T-helper 17 cell (primary cell): ENCODE data around the gene DYNLT2. TPM values are rescaled to one million over a fixed set of nuclear protein-coding genes. Genes with fewer than 3 reads are reported as not detected.

Experiments used
- ATAC-seq: fragments of 150-1000 bp; cut with Tn5 transposase; 2 replicates; pipeline ENCODE4 v1.10.0; 2021; ENCODE audit warnings: mild to moderate bottlenecking, moderate library complexity
- DNase-seq, 3 donors: peaks; one replicate each; pipeline versions ENCODE4 v3.0.0 to v3.0.0-alpha.2; 2020 to 2021
- H3K9me3 ChIP-seq: one replicate; pipeline ENCODE4 v1.7.0; 2013; ENCODE audit warnings: low read length, mild to moderate bottlenecking; ENCODE audit not compliant: control insufficient read depth, poor library complexity, severe bottlenecking
- H3K27ac Mint-ChIP-seq: one replicate; pipeline ENCODE4 v1.8.0; 2022; ENCODE audit warnings: mild to moderate bottlenecking, moderate library complexity, mixed read lengths
- H3K27me3 Mint-ChIP-seq: one replicate; pipeline ENCODE4 v1.8.0; 2022; ENCODE audit warnings: mixed read lengths
- H3K36me3 Mint-ChIP-seq: one replicate; pipeline ENCODE4 v1.8.0; 2022; ENCODE audit warnings: low read depth, mixed read lengths
- H3K4me1 Mint-ChIP-seq: one replicate; pipeline ENCODE4 v1.8.0; 2022; ENCODE audit warnings: mild to moderate bottlenecking, mixed read lengths
- H3K4me3 Mint-ChIP-seq: one replicate; pipeline ENCODE4 v1.8.0; 2022; ENCODE audit warnings: mild to moderate bottlenecking, moderate library complexity, mixed read lengths
- total RNA-seq, 4 donors: library from RNA in 2 of 4; stranded (reverse) in 2 of 4; gene quantifications; one replicate each; pipeline ENCODE4 v1.2.3 and lab custom pipeline; 2022 to 2026

Gene DYNLT2
- total RNA-seq, 2 donors from 2014 or later: 3.0 to 3.9 TPM

- H3K27me3 Mint-ChIP-seq: no peaks in the 10 kb centered on the region
- ATAC-seq: no peak
Observed at GRCh38 chr6:169746556-169746955, 4.8 kb downstream of the DYNLT2 start.

GRCh38 chr6:169745405-169745804, 6.0 kb downstream of the DYNLT2 start:
- DNase-seq (no peak), ATAC-seq (no peak)
- Mint-ChIP-seq H3K36me3 (peaks cover 3% of the 10 kb centered on the region), H3K27me3 (no peaks in the 10 kb centered on the region), H3K4me1 (peaks cover 7% of the 10 kb centered on the region), H3K4me3 (no peak overlapping the region), H3K27ac (no peak overlapping the region)
- H3K9me3 ChIP-seq: no peaks in the 10 kb centered on the region

More at GRCh38 chr6:169746556-169746955, 4.8 kb downstream of the DYNLT2 start:
- Mint-ChIP-seq H3K27ac (no peak overlapping the region), H3K36me3 (peaks cover 5% of the 10 kb centered on the region), H3K4me1 (peaks cover 15% of the 10 kb centered on the region), H3K4me3 (no peak overlapping the region)
- no peaks in the 10 kb centered on the region for H3K9me3 ChIP-seq
- DNase-seq: no peak

DNA sequence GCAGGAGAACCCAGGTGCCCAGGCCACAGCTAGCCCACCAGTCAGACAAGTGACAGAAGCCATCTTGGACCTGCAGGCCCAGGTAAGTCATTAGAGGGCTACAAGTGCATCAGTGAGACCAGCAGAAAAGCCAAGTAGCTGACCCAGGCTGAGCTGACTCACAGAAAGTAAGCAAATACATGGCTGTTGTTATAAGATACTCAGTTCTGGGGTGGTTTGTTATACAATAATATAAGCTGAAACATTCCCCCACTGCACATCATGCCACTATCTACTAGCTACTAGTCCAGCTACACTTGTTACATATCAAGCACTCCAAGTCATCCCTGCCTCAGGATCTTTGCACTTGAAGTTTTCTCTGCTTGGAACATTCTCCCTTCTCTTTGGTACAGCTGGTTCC, 10.0 kb downstream of the DYNLT2 start:
- H3K9me3 ChIP-seq: no peaks in the 10 kb centered on the region
- Mint-ChIP-seq H3K27me3 (peaks cover 15% of the 10 kb centered on the region), H3K36me3 (peaks cover 3% of the 10 kb centered on the region), H3K27ac (no peak overlapping the region), H3K4me3 (no peak overlapping the region), H3K4me1 (peaks cover 2% of the 10 kb centered on the region)
- ATAC-seq (no peak), DNase-seq (no peak)

DNA sequence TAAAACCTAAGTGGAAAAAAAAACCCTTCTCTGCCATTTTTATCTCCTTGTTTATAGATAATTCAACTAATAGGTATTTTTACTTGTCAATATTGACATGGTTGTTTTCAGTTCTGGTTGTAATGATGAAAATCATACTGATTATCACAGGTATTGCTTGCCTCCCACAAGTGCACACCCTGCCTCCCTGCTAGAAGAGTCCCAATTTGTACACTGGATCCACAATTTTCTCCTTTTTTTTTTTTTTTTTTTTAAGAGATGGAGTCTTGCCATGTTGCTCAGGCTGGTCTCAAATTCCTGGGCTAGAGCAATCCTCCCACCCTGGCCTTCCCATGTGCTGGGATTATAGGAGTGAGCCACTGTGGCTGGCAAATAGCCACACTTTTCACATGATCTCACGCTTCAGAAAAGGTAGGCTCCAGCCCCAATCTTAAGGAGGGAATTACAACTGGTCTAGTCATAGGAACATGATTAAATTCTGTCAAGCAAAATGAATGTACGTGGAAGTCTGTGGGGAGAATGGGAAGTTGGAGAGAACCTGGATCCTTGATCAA, 12.3 kb downstream of the DYNLT2 start:
- Mint-ChIP-seq H3K4me1 (peaks cover 2% of the 10 kb centered on the region), H3K27me3 (peaks cover 21% of the 10 kb centered on the region), H3K27ac (no peak overlapping the region), H3K36me3 (peaks cover 3% of the 10 kb centered on the region), H3K4me3 (no peak overlapping the region)
- no peak for ATAC-seq
- no peak for DNase-seq
- no peaks in the 10 kb centered on the region for H3K9me3 ChIP-seq

DNA sequence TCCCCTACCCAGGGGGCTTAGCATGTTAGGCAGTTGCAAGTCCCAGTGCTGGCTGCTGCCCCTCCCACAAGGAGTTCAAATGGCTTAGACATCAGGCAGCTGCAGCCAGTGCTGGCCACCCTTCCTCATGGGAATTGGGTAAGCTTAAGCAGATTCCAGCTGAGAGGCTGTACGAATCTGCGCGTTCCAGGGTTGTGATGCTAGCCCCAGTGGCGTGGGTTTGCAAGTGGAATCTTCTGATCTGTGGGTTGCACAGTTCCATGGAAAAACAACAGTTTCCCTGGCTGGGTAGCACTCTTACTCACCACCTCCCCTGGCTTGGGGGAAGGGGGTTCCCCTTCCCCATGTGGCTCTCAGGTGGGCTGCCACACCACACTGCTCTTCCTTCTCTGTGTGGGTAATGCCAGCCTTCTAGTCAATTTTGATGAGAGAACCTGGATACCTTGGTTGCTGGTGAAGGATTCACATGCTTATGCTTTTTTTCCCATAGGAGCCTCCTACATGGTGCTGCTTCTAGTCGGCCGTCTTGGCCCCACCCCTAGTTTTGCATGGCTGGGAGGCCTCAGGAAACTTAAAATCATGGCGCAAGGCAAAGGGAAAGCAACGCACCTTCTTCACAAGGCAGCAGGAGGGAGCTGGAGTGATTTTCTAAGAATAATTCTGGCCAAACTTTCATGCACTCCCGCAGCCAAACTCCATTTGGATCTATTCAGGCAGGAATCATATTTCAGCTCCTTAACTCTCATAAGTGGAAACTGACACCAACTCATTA, 13.0 kb downstream of the DYNLT2 start:
- Mint-ChIP-seq H3K27me3 (peaks cover 21% of the 10 kb centered on the region), H3K27ac (no peak overlapping the region), H3K4me1 (peaks cover 2% of the 10 kb centered on the region), H3K4me3 (no peak overlapping the region), H3K36me3 (peaks cover 3% of the 10 kb centered on the region)
- no peaks in the 10 kb centered on the region for H3K9me3 ChIP-seq
- DNase-seq (no peak), ATAC-seq (no peak)

- Mint-ChIP-seq H3K4me3 (no peak overlapping the region), H3K36me3 (no peaks in the 10 kb centered on the region), H3K27me3 (no peaks in the 10 kb centered on the region), H3K4me1 (peaks cover 8% of the 10 kb centered on the region), H3K27ac (peak overlapping the region; percentile 16)
- no peak for DNase-seq
- H3K9me3 ChIP-seq: no peaks in the 10 kb centered on the region
- no peak for ATAC-seq
Observed at GRCh38 chr6:169729961-169730360, 21.4 kb downstream of the DYNLT2 start.

DNA sequence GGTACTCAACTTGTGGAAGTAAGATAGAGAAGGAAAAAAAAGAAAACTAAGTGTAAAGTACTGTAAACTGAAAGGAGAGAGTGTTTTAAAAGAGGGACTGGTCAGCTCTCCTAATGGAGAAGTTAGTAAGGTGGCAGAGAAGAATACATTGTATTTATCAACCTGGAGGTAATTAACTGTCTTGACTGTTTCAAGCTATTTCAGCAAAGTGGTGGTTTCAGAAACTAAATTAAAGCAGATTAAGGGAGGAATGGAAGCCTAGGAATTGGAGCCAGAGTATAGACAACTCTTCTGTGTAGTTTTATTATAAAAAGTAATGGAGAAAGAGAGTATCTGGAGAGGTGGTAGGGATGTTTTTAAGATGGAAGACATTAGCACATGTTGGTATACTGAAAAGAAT, 24.4 kb downstream of the DYNLT2 start:
- H3K27ac Mint-ChIP-seq: peak overlapping the region; percentile 79
- DNase-seq (no peak), ATAC-seq (no peak)
- H3K27me3 Mint-ChIP-seq: no peaks in the 10 kb centered on the region
- no peaks in the 10 kb centered on the region for H3K9me3 ChIP-seq
- H3K36me3 Mint-ChIP-seq: peaks cover 3% of the 10 kb centered on the region
- H3K4me3 Mint-ChIP-seq: no peak overlapping the region
- peaks cover 14% of the 10 kb centered on the region for H3K4me1 Mint-ChIP-seq

GRCh38 chr6:169726049-169726400, 25.3 kb downstream of the DYNLT2 start:
- no peaks in the 10 kb centered on the region for H3K9me3 ChIP-seq
- H3K4me1 Mint-ChIP-seq: peaks cover 18% of the 10 kb centered on the region
- H3K4me3 Mint-ChIP-seq: peak overlapping the region; percentile 86
- DNase-seq (no peak), ATAC-seq (no peak)
- peaks cover 3% of the 10 kb centered on the region for H3K36me3 Mint-ChIP-seq
- H3K27ac Mint-ChIP-seq: peak overlapping the region; percentile 79
- H3K27me3 Mint-ChIP-seq: no peaks in the 10 kb centered on the region

DNA sequence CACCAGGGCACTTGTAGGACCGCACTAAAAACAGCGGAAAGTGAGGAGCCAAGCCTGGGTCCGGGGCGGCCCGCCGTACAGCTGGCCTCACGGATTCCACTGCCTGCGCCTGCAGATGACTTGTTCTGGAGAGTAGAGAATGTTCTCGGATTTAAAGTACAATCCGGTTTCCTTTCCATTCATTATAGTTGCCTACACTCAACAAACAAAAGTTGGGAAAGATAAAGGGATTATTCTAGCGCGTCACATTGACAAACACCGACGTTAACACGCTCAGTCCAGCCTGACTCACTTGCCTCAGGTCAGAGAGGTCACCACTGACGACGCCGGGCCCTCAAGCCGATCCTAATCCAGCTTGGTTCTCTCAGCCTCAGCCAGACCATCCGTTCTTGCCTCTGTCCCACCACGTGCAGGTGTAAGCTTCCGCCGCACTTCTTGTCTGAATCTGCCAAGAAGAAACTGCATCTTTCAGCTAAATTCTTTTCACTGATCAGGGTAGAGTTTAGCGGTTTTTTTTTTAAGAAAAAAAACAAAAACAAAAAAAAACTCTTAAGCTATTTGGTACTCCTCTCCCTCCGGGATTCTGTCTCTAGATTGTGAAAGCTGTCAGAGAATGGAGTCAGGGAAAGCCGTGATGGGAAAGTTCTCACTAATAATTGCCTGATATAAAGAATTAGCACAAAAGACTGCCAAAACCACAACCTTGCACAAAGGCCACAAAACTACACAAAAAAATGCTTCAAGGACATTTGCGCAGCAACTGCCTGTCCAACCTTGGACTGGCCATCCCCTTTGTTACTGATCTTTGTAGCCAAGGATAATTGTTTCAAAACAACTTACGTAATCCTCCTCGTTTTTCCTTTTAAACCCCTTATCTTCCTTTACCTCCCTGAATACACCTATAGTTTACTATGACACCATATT, 26.0 kb downstream of the DYNLT2 start:
- Mint-ChIP-seq H3K27ac (peak overlapping the region; percentile 79), H3K36me3 (peaks cover 3% of the 10 kb centered on the region), H3K27me3 (no peaks in the 10 kb centered on the region), H3K4me1 (peaks cover 20% of the 10 kb centered on the region), H3K4me3 (peak overlapping the region; percentile 86)
- ATAC-seq (no peak), DNase-seq (no peak)
- no peaks in the 10 kb centered on the region for H3K9me3 ChIP-seq

DNA sequence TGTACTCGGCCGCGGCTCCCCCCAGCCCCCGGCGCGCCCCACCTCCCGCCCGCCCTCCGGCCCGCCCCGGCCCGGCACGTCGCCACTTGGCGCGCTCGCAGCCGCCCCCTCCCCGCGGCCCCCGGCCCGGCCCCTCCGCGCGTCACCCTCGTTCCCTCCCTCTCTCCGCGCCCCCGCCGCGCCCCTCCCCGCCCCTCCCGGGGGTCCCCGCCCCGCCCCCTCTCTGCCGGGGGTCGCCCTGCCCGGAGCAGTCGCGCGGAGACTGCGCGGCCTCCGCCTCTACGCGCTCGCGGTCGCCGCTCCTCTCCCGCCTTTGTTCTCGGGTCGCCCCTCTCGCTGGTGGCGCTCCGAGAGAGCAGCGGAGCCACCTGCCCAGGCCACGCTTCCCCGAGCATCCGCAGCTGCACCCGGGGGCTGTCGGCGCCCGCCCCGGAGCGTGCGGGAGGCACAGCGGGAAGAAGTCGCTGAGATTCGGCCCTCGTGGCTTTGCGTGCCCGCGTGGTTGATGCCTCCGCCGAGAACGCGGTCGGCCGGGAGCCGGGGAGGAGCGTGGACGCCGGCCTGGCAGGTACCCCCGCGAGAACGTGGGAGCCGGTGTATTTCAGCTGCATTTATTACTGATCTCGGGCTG, 26.8 kb downstream of the DYNLT2 start, which contains the start of gene PHF10:
PHF10 (minus strand) TSS at position 7 of the 631 bp plus-strand sequence. CDS start 569 bp downstream, outside the sequence.
- H3K4me1 Mint-ChIP-seq: peaks cover 26% of the 10 kb centered on the region
- peak within 1 kb of the TSS; percentile 99 for H3K27ac Mint-ChIP-seq
- no peaks in the 10 kb centered on the region for H3K9me3 ChIP-seq
- peak; percentile 39 to 71 (median 70) for DNase-seq
- H3K36me3 Mint-ChIP-seq: peaks cover 3% of the 10 kb centered on the region
- H3K4me3 Mint-ChIP-seq: peak within 1 kb of the TSS; percentile 98
- ATAC-seq: peak; percentile 58
- H3K27me3 Mint-ChIP-seq: no peaks in the 10 kb centered on the region

- no peaks in the 10 kb centered on the region for H3K9me3 ChIP-seq
- Mint-ChIP-seq H3K27ac (no peak overlapping the region), H3K4me3 (peak overlapping the region; percentile 86), H3K36me3 (peaks cover 3% of the 10 kb centered on the region), H3K4me1 (peaks cover 32% of the 10 kb centered on the region), H3K27me3 (no peaks in the 10 kb centered on the region)
- ATAC-seq (peak; percentile 59), DNase-seq (peak; percentile 33 to 61 (median 46))
Observed at GRCh38 chr6:169723991-169724493, 27.3 kb downstream of the DYNLT2 start.

DNA sequence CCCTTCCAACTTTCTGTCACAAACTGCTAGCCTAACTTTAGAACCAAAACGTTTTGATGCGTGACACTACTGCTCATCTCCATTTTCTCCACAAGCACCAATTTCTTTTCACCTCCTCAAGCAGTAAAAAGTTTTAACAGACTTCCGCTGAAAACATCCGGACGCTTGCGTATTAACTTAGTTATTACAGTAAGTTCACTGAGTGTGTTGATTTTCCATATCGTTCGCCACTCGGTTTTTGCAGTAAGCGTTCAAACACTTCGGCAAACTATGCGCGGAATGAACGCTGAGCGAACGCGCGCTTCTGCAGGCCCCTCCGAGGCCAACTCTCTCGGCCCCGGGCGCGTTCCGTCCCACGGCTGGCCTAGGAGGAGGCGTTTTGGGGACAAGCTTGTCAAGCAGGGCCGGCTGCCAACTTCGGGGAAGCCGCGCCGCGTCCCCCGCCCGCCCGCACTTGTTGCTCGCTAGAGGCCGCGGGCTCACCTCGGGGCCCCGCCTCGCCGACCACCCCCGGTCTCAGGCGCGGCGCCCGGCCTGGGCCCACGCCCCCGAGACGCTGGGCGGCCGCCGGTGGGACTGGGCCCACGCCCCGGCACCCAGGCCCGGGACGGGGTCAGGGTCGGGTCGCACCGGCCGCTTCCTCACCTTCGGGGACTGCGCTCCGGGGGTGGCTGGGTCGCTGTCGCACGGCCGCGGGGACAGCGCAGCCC, 28.0 kb downstream of the DYNLT2 start:
- DNase-seq: peak; percentile 54 to 58 (median 58)
- Mint-ChIP-seq H3K27ac (peak overlapping the region; percentile 99), H3K4me1 (peaks cover 33% of the 10 kb centered on the region)

More for the DNA sequence above, 28.0 kb downstream of the DYNLT2 start:
- no peaks in the 10 kb centered on the region for H3K9me3 ChIP-seq
- peak; percentile 48 for ATAC-seq
- peaks cover 3% of the 10 kb centered on the region for H3K36me3 Mint-ChIP-seq
- H3K4me3 Mint-ChIP-seq: peak overlapping the region; percentile 98
- H3K27me3 Mint-ChIP-seq: no peaks in the 10 kb centered on the region
